ENCODE data around the gene DGCR8.

The DGCR8 gene

DNA sequence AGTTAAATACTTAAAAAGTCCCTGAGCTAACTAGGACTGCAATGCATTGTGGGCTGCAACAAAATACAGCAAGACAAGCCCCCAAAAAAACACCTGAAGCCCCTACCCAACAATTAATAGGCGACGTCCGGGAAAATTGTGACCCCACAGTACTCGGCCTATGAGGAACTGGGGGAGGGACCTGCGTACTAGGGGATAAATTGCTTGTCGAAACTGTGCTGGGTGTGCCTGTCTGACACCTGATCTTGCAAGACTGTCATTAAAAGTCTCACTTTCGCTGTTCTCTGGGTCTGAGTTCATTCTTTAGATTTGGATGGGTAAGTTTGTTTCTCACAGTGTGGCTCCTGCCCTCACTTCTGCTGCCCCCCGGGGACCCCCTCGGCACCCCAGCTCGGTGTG, 44.0 kb upstream of the DGCR8 start:
- no peak for DNase-seq (ENCODE audit: low read depth)
- TF ChIP-seq, protein P1, sequence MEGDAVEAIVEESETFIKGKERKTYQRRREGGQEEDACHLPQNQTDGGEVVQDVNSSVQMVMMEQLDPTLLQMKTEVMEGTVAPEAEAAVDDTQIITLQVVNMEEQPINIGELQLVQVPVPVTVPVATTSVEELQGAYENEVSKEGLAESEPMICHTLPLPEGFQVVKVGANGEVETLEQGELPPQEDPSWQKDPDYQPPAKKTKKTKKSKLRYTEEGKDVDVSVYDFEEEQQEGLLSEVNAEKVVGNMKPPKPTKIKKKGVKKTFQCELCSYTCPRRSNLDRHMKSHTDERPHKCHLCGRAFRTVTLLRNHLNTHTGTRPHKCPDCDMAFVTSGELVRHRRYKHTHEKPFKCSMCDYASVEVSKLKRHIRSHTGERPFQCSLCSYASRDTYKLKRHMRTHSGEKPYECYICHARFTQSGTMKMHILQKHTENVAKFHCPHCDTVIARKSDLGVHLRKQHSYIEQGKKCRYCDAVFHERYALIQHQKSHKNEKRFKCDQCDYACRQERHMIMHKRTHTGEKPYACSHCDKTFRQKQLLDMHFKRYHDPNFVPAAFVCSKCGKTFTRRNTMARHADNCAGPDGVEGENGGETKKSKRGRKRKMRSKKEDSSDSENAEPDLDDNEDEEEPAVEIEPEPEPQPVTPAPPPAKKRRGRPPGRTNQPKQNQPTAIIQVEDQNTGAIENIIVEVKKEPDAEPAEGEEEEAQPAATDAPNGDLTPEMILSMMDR (IDR thresholded peaks at IDR 0.05; ENCODE audit: control insufficient read depth, insufficient read depth, low read depth, low read length, missing control alignments): no peak
- no peak overlapping the region for H3K4me3 ChIP-seq (ENCODE audit: control insufficient read depth, low read depth, low read length)

DNA sequence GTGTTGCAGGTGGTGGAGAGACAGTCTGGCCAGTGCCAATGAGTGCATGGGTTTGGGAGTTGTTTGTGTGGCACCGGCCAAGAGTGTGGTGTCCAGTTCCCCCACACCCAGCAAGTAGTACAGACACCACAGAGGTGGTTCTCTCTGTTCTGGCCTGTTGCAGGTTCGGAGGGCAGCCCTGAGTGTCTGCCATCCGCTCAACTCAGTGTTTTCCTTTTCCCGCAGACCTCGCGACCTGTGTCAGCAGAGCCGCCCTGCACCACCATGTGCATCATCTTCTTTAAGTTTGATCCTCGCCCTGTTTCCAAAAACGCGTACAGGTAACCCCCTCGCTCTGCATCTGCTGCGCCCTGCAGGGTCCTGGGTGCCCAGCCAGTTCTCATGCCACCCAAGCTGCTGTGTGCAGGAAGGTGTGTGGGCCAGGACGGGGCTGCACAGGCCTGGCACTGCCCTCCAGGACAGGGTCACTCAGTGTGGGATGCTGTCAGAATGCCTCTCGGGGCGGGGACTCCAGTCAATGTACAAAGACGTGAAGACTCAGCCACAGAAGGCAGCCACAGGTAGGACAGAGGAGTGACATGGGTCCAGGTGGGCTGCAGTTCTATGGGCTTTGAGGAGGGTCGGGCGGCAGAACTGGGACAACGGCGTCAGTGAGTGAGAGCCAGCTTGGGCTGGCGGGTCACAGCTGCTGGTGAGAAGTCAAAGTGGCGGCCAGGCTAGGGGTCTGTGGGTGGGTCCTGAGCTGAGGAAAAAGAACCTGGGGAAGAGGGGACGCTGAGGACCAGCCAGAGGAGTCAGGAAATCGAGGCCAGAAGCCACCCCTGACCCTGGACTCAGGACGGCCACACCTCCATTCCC, 43.3 kb upstream of the DGCR8 start:
- H3K4me3 ChIP-seq (ENCODE audit: control insufficient read depth, low read depth, low read length): no peak overlapping the region
- DNase-seq (ENCODE audit: low read depth): no peak
- TF ChIP-seq, protein P1 (IDR thresholded peaks at IDR 0.05; ENCODE audit: control insufficient read depth, insufficient read depth, low read depth, low read length, missing control alignments): no peak

DNA sequence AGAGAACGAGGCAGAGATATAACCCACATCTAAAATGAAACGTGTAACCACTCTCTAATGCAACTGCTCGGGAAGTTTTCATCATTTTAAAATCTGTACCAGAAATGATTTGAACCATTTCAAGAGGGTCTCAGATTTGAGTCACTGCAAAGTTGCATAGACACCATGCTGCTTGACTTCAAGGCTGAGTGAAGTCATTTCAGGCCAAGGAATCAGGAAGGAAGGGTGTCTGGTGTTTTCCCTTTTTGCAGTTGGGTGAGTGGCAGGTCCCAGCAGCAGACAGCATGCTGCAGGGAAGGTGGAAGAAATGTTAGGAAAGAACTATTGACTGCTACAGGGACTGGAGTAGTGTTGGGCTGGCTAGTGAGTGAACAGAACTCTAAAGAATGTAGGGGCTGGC, 42.6 kb upstream of the DGCR8 start:
- TF ChIP-seq, protein P1 (IDR thresholded peaks at IDR 0.05; ENCODE audit: control insufficient read depth, insufficient read depth, low read depth, low read length, missing control alignments): no peak
- DNase-seq (ENCODE audit: low read depth): no peak
- H3K4me3 ChIP-seq (ENCODE audit: control insufficient read depth, low read depth, low read length): no peak overlapping the region

DNA sequence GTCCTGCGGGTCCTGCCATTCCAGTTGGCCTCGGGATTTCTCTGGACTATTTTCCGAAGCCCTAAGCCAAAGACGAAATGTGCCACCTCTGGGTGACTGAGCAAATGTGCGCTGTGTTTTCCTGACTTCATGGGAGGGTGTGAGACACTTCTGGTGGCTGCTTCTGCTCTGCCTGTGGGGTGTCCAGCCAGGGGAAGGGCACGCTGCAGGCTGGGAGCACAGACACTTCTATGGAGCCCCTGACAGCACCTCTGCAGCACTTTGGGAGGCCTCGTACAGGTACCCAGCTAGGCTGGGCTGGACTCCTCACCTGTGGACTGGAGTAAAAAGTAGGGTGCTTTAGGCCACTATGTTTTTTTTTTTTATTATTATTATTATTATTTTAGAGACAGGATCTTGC, 41.5 kb upstream of the DGCR8 start:
- DNase-seq (ENCODE audit: low read depth): no peak
- H3K4me3 ChIP-seq (ENCODE audit: control insufficient read depth, low read depth, low read length): no peak overlapping the region
- TF ChIP-seq, protein P1 (IDR thresholded peaks at IDR 0.05; ENCODE audit: control insufficient read depth, insufficient read depth, low read depth, low read length, missing control alignments): no peak

DNA sequence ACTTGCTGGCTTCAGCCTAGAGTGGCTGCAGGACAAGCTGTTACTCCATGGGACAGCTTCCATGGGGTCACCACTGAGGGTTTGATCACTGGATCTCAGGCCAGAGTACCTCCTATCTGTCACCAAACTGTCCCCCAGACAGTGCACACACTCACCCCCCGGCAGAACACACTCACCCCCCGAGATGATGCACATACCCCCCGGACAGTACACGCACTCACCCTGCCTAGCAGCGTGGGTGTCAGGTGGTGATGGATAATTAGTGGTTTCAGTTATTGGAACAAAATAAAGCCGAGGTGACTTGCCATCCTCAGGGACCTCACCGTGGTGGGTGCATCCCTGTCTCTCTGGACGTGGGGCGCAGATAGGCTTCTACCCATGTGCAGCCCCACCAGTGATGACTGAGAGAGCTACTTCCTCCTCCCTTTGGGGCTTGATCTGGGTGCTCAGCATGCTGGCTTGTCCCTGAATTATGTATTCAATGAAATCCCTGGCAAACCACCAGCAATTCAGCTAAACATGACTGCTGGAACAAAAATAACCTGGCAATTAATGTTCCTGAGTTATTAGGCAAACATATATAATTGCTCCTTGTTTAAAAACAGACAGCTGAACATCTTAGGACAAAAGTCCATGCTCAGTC, 40.2 kb upstream of the DGCR8 start:
- TF ChIP-seq, protein P1 (IDR thresholded peaks at IDR 0.05; ENCODE audit: control insufficient read depth, insufficient read depth, low read depth, low read length, missing control alignments): no peak
- no peak overlapping the region for H3K4me3 ChIP-seq (ENCODE audit: control insufficient read depth, low read depth, low read length)
- DNase-seq (ENCODE audit: low read depth): no peak

DNA sequence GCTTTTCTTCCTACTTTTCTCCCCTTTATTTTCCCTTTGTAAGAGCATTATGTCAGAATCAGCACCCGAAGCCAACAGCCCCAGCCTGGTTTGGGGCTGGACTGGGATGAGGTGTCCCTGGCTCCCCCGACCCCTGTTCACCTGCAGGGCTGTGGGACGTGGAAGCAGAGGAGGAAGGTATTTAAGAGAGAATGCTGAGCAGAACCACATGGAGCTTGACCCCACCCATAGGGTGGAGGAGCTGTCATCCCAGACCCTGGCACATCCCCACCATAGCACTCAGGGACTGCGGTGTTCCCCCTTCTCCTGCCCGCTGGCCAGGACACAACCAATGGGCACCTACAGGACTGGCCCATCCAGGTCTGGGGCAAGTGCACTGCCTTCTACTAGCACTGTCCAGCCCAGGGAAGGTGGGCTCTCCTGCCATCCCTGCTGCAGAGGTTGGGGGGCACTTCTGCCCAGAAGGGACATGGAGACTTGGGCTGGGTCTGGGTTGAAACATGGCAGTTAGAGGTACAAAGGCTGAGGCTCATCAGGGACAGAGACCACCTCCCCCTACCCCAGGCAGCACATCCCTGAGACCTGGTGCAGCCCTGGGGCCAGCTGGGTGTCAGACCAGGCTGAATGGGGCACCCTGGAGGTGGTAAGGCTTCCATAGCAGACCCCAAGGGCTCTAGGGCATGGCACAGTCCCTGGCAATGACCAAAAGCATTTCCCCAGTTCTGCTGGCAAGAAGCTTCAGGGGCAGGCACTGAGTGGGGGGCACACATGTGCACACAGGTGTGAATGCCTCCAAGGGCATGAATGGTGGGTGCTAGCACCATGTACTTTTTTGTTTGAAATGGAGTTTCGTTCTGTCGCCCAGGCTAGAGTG, 39.5 kb upstream of the DGCR8 start:
- H3K4me3 ChIP-seq (ENCODE audit: control insufficient read depth, low read depth, low read length): no peak overlapping the region
- TF ChIP-seq, protein P1 (IDR thresholded peaks at IDR 0.05; ENCODE audit: control insufficient read depth, insufficient read depth, low read depth, low read length, missing control alignments): no peak
- no peak for DNase-seq (ENCODE audit: low read depth)
